ENCODE measurements around the gene BRAT1.

GRCh38 chr7:2537981-2538851 is 17.1 kb downstream of the BRAT1 start:
- TF ChIP-seq CTCF (IDR thresholded peaks at IDR 0.05; ENCODE audit: low read length): no peak
- TF ChIP-seq EZH2 (IDR thresholded peaks at IDR 0.05; ENCODE audit: borderline replicate concordance, low read length): no peak
